Activated CD8-positive, alpha-beta T cell treated with anti-CD3 and anti-CD28 coated beads for 36 hours (primary cell): ENCODE data around the gene C12orf75. TPM values are rescaled to one million over a fixed set of nuclear protein-coding genes. Genes with fewer than 3 reads are reported as not detected.
"Not testable (repeated sequence)": the region's sequence is repeated elsewhere in the genome, so short reads cannot be mapped to it uniquely, and the experiment has no call there.

Experiments used
- ATAC-seq: fragments of 200-7000 bp; cut with Tn5 transposase; one replicate; pipeline ENCODE4 v1.10.0; 2021; ENCODE audit warnings: mild to moderate bottlenecking, moderate library complexity
- CTCF ChIA-PET: fragments of 350-600 bp; sonication (Branson Sonifier 250); formaldehyde crosslinking; loops from one replicate; lab custom pipeline; 2021; ENCODE audit warnings: antibody characterized with exemption; lab: Charles Lee
- POLR2A ChIA-PET: fragments of 350-600 bp; sonication (Branson Sonifier 250); formaldehyde crosslinking; loops from one replicate; lab custom pipeline; 2021; ENCODE audit warnings: antibody characterized with exemption; lab: Charles Lee
- DNase-seq: peaks from one replicate; pipeline ENCODE4 v3.0.0-alpha.2; 2020
- H3K27ac Mint-ChIP-seq: one replicate; pipeline ENCODE4 v1.8.0; 2021; ENCODE audit warnings: mild to moderate bottlenecking, mixed read lengths
- H3K27me3 Mint-ChIP-seq: one replicate; pipeline ENCODE4 v1.8.0; 2021; ENCODE audit warnings: mixed read lengths
- H3K36me3 Mint-ChIP-seq: one replicate; pipeline ENCODE4 v1.8.0; 2021; ENCODE audit warnings: low read depth, mixed read lengths
- H3K4me1 Mint-ChIP-seq: one replicate; pipeline ENCODE4 v1.8.0; 2021; ENCODE audit warnings: low read depth, mixed read lengths
- H3K4me3 Mint-ChIP-seq: one replicate; pipeline ENCODE4 v1.8.0; 2021; ENCODE audit warnings: mild to moderate bottlenecking, moderate library complexity, mixed read lengths
- H3K9me3 Mint-ChIP-seq: one replicate; pipeline ENCODE4 v1.8.0; 2021; ENCODE audit warnings: mixed read lengths
- CTCF ChIP-seq: fragments of 200-600 bp; IDR thresholded peaks from one replicate; pipeline ENCODE4 v1.8.0; 2022; ENCODE audit warnings: antibody characterized with exemption, mild to moderate bottlenecking
- intact Hi-C: fragments of 100-400 bp; cut with micrococcal nuclease; formaldehyde crosslinking; loops from one replicate; pipeline ENCODE4 v1.10.0; 2022
- total RNA-seq, 2 experiments: library from RNA; stranded (reverse); gene quantifications; one replicate each; pipeline ENCODE4 v1.2.3, GENCODE V29; 2021

C12orf75 gene
- total RNA-seq, 2 experiments from 2014 or later, result 62.0 to 66.9 TPM

DNA sequence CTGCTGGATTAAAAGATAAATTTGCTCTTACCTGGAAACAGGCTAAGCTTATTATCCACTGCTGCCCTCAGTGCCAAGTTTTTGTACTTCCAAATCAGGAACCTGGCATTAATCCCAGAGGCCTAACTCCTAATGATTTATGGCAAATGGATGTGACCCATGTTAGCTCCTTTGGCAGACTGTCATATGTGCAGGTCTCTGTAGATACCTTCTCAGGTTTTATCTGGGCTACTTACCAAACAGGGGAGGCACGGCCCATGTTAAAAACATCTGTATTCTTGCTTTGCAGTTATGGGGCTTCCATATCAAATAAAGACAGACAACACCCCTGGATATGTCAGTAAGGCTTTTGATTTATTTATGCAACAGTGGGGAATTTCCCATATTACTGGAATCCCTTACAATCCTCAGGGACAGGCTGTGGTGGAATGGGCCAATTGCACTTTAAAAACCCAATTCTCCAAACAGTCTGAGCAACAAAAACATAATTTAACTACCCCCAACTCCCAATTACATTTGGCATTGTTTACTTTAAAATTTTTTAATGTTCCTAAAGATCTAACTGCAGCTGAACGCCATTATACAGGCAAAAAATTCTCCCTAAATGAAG lies 19.9 kb upstream of the C12orf75 start:
- H3K4me3 Mint-ChIP-seq, ATAC-seq, POLR2A ChIA-PET, CTCF ChIA-PET, H3K27me3 Mint-ChIP-seq, intact Hi-C loops, H3K36me3 Mint-ChIP-seq, DNase-seq, H3K27ac Mint-ChIP-seq, H3K4me1 Mint-ChIP-seq: not testable (repeated sequence)
- peaks cover 16% of the 10 kb centered on the region for H3K9me3 Mint-ChIP-seq

- CTCF ChIA-PET, H3K36me3 Mint-ChIP-seq, H3K4me1 Mint-ChIP-seq, H3K27me3 Mint-ChIP-seq, H3K4me3 Mint-ChIP-seq, intact Hi-C loops, POLR2A ChIA-PET, DNase-seq, ATAC-seq, H3K27ac Mint-ChIP-seq: not testable (repeated sequence)
- H3K9me3 Mint-ChIP-seq, result peaks cover 16% of the 10 kb centered on the region
These were observed 18.6 kb upstream of the C12orf75 start for GRCh38 chr12:105311936-105312335.

DNA sequence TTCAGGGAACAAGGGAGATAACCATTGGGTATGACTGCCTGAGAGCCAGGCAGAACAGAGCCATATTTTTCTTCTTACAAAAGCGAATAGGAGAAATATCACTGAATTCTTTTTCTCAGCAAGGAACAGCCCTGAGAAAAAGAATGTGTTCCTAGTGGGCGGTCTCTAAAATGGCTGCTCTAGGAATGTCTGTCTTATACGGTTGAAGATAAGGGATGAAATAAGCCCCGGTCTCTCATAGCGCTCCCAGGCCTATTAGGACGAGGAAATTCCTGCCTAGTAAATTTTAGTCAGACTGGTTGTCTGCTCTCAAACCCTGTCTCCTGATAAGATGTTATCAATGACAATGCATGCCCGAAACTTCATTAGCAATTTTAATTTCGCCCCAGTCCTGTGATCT lies 16.7 kb upstream of the C12orf75 start:
- H3K27me3 Mint-ChIP-seq, H3K36me3 Mint-ChIP-seq, DNase-seq, ATAC-seq, intact Hi-C loops, CTCF ChIA-PET, H3K4me3 Mint-ChIP-seq, H3K27ac Mint-ChIP-seq, H3K4me1 Mint-ChIP-seq, POLR2A ChIA-PET: not testable (repeated sequence)
- H3K9me3 Mint-ChIP-seq, result peaks cover 13% of the 10 kb centered on the region

DNA sequence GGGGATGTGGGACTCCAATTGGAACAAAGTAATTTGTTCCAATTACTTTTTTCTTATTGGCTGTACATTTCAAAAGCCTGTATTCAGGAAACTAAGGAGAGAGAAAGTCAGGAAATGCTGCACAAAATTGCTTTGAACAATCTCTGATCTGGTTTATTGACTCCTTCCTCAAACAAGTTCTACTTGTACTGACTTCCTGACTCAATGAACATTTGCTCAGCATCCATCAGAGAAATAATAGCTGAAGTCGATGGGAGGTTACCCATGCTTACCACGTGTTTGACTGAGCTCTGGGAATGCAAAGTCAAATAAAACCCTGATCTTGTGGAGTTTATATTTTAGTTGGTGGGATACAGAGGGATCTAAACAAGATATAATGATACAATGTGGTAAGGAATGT lies 15.4 kb upstream of the C12orf75 start:
- Mint-ChIP-seq H3K4me3 (no peak overlapping the region), H3K27ac (no peak overlapping the region), H3K9me3 (peaks cover 11% of the 10 kb centered on the region), H3K36me3 (peaks cover 2% of the 10 kb centered on the region), H3K27me3 (no peaks in the 10 kb centered on the region), H3K4me1 (peaks cover 7% of the 10 kb centered on the region)
- intact Hi-C loops, result no loop called here
- no peak for TF ChIP-seq CTCF
- POLR2A ChIA-PET, result interaction anchor here (0.9 kb wide), 1 partner anchor 54 kb away, joined by 3 read pairs; no protein-coding TSS in a partner anchor
- no peak for ATAC-seq
- DNase-seq, result no peak
- CTCF ChIA-PET, result interaction anchor here (0.9 kb wide), 1 partner anchor 24 kb away, joined by 3 read pairs; no protein-coding TSS in a partner anchor

DNA sequence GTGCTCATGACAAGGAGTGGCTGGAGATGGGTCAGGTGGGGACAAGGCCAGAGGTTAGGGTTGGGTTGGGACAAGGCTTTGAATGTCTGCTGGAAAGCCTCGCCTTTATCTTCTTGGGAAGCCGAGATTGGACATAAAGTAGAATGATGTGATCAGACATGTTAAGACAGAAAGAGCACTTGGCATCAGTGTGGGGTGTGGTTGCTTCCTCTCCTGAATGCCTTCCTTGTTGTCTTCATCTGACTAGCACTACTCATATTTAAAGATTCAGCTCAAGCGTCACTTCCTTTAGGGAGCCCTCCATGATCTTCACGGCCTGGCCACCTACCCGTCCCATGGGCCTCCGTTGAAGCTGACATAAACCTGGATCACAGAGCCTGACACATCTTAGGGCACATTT lies 14.8 kb upstream of the C12orf75 start:
- peaks cover 11% of the 10 kb centered on the region for H3K9me3 Mint-ChIP-seq
- ATAC-seq (no peak), DNase-seq (no peak)
- H3K27ac Mint-ChIP-seq, result no peak overlapping the region
- peaks cover 2% of the 10 kb centered on the region for H3K36me3 Mint-ChIP-seq
- TF ChIP-seq CTCF, result no peak
- no peak overlapping the region for H3K4me3 Mint-ChIP-seq
- ChIA-PET POLR2A (interaction anchor here (0.9 kb wide), 1 partner anchor 53 kb away, joined by 3 read pairs; no protein-coding TSS in a partner anchor), CTCF (interaction anchor here (0.7 to 0.9 kb wide), 2 partner anchors 9 to 25 kb away, joined by 3 read pairs; no protein-coding TSS in a partner anchor)
- H3K27me3 Mint-ChIP-seq, result no peaks in the 10 kb centered on the region
- intact Hi-C loops, result no loop called here
- peaks cover 7% of the 10 kb centered on the region for H3K4me1 Mint-ChIP-seq

GRCh38 chr12:105316931-105317852 lies 13.3 kb upstream of the C12orf75 start:
- Mint-ChIP-seq H3K4me1 (peaks cover 7% of the 10 kb centered on the region), H3K4me3 (no peak overlapping the region), H3K27ac (no peak overlapping the region), H3K9me3 (peaks cover 11% of the 10 kb centered on the region), H3K36me3 (peaks cover 2% of the 10 kb centered on the region), H3K27me3 (no peaks in the 10 kb centered on the region)
- DNase-seq (no peak), ATAC-seq (no peak)
- TF ChIP-seq CTCF, result no peak
- CTCF ChIA-PET, result no interaction called here
- intact Hi-C loops, result no loop called here
- POLR2A ChIA-PET, result interaction anchor here (0.6 kb wide), 1 partner anchor 115 kb away, joined by 3 read pairs; no protein-coding TSS in a partner anchor
